ENCODE data around the gene MAB21L1. TPM values are rescaled to one million over a fixed set of nuclear protein-coding genes. Genes with fewer than 3 reads are reported as not detected.

Gene MAB21L1
- total RNA-seq, 1 experiment from 2014 or later = not detected

- DNase-seq (ENCODE audit: low read depth) = no peak
Measured at GRCh38 chr13:35480346-35480745, 3.9 kb upstream of the MAB21L1 start.

GRCh38 chr13:35479706-35480105, 3.2 kb upstream of the MAB21L1 start:
- no peak for DNase-seq (ENCODE audit: low read depth)

GRCh38 chr13:35479038-35479492, 2.6 kb upstream of the MAB21L1 start:
- DNase-seq (ENCODE audit: low read depth) = no peak

- DNase-seq (ENCODE audit: low read depth) = no peak
Measured at GRCh38 chr13:35478271-35479037, 2.0 kb upstream of the MAB21L1 start.

GRCh38 chr13:35477386-35477946, 977 bp upstream of the MAB21L1 start:
- DNase-seq (ENCODE audit: low read depth) = no peak

GRCh38 chr13:35475212-35475959, 1.1 kb downstream of the MAB21L1 start:
- DNase-seq (ENCODE audit: low read depth) = no peak

GRCh38 chr13:35474496-35475211, 1.8 kb downstream of the MAB21L1 start:
- no peak for DNase-seq (ENCODE audit: low read depth)

- DNase-seq (ENCODE audit: low read depth) = no peak
Measured at GRCh38 chr13:35473802-35474201, 2.7 kb downstream of the MAB21L1 start.

GRCh38 chr13:35473206-35473775, 3.2 kb downstream of the MAB21L1 start:
- no peak for DNase-seq (ENCODE audit: low read depth)

GRCh38 chr13:35472323-35472881, 4.1 kb downstream of the MAB21L1 start:
- no peak for DNase-seq (ENCODE audit: low read depth)

- DNase-seq (ENCODE audit: low read depth) = no peak
Measured at GRCh38 chr13:35471706-35472322, 4.7 kb downstream of the MAB21L1 start.

GRCh38 chr13:35470671-35471661, 5.5 kb downstream of the MAB21L1 start:
- DNase-seq (ENCODE audit: low read depth) = no peak

GRCh38 chr13:35469806-35470525, 6.5 kb downstream of the MAB21L1 start:
- DNase-seq (ENCODE audit: low read depth) = no peak

- no peak for DNase-seq (ENCODE audit: low read depth)
Measured at GRCh38 chr13:35468195-35468594, 8.3 kb downstream of the MAB21L1 start.

- DNase-seq (ENCODE audit: low read depth) = no peak
Measured at GRCh38 chr13:35465371-35465770, 11.1 kb downstream of the MAB21L1 start.

GRCh38 chr13:35460061-35460460, 16.4 kb downstream of the MAB21L1 start:
- no peak for DNase-seq (ENCODE audit: low read depth)

- DNase-seq (ENCODE audit: low read depth) = no peak
Measured at GRCh38 chr13:35457258-35457657, 19.2 kb downstream of the MAB21L1 start.

- no peak for DNase-seq (ENCODE audit: low read depth)
Measured at GRCh38 chr13:35455022-35455421, 21.5 kb downstream of the MAB21L1 start.

- DNase-seq (ENCODE audit: low read depth) = no peak
Measured at GRCh38 chr13:35449821-35450220, 26.7 kb downstream of the MAB21L1 start.
